Activated B cell treated with CpG ODN at 0.5 μM for 24 hours (primary cell): ENCODE data around the gene ARHGAP4. TPM values are rescaled to one million over a fixed set of nuclear protein-coding genes. Genes with fewer than 3 reads are reported as not detected.

Experiments
- ATAC-seq: fragments of 200-7000 bp; cut with Tn5 transposase; one replicate; pipeline ENCODE4 v1.10.0; 2021; ENCODE audit warnings: low read depth, mild to moderate bottlenecking, moderate library complexity
- CTCF ChIA-PET: fragments of 350-600 bp; sonication (Branson Sonifier 250); formaldehyde crosslinking; loops from one replicate; lab custom pipeline; 2021; ENCODE audit warnings: antibody characterized with exemption; lab: Charles Lee
- POLR2A ChIA-PET: fragments of 350-600 bp; sonication (Branson Sonifier 250); formaldehyde crosslinking; loops from one replicate; lab custom pipeline; 2021; ENCODE audit warnings: antibody characterized with exemption; lab: Charles Lee
- DNase-seq: peaks from one replicate; pipeline ENCODE4 v3.0.0; 2022
- H3K27ac Mint-ChIP-seq: one replicate; pipeline ENCODE4 v1.8.0; 2020; ENCODE audit warnings: mixed read lengths
- H3K27me3 Mint-ChIP-seq: one replicate; pipeline ENCODE4 v1.8.0; 2021; ENCODE audit warnings: mixed read lengths
- H3K36me3 Mint-ChIP-seq: one replicate; pipeline ENCODE4 v1.8.0; 2021; ENCODE audit warnings: low read depth, mixed read lengths
- H3K4me1 Mint-ChIP-seq: one replicate; pipeline ENCODE4 v1.8.0; 2021; ENCODE audit warnings: mixed read lengths
- H3K4me3 Mint-ChIP-seq: one replicate; pipeline ENCODE4 v1.8.0; 2020; ENCODE audit warnings: mild to moderate bottlenecking, mixed read lengths
- H3K9me3 Mint-ChIP-seq: one replicate; pipeline ENCODE4 v1.8.0; 2020; ENCODE audit warnings: mixed read lengths
- intact Hi-C: fragments of 100-400 bp; cut with micrococcal nuclease; formaldehyde crosslinking; loops from one replicate; pipeline ENCODE4 v1.15.1; 2024
- total RNA-seq: library from RNA; stranded (reverse); gene quantifications from 2 replicates; pipeline ENCODE4 v1.2.3, GENCODE V29; 2022
- TF ChIP-seq, protein P1 (sequence below): fragments of 200-600 bp; IDR thresholded peaks from one replicate; pipeline ENCODE4 v1.8.0; 2022; ENCODE audit warnings: antibody characterized with exemption, mild to moderate bottlenecking

ARHGAP4 gene
- total RNA-seq, 1 donor from 2014 or later, result 158 TPM

DNA sequence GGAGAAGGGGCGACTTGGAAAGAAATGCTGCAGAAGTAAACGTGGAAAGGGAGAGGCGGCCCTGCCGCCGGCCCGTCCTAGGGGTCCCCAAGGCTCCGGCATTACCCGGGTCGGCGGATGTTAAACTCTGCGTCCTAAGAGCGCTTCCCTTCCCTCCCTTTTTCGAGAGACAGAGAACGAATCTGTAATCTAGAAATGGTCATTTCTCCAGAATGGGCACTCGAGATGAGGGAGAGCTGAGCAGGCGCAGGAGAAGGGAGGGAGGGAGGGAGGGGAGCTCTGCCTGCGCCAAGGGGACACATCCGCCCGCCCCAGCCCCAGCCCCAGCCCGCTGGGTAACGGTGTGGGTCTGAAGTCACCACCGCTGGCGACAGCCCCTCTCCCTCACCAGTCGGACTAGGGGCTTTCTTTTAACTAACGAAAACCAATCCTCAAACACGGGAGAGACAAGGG lies 43.9 kb upstream of the ARHGAP4 start:
- Mint-ChIP-seq H3K9me3 (no peaks in the 10 kb centered on the region), H3K27me3 (no peaks in the 10 kb centered on the region)
- no peak for DNase-seq

DNA sequence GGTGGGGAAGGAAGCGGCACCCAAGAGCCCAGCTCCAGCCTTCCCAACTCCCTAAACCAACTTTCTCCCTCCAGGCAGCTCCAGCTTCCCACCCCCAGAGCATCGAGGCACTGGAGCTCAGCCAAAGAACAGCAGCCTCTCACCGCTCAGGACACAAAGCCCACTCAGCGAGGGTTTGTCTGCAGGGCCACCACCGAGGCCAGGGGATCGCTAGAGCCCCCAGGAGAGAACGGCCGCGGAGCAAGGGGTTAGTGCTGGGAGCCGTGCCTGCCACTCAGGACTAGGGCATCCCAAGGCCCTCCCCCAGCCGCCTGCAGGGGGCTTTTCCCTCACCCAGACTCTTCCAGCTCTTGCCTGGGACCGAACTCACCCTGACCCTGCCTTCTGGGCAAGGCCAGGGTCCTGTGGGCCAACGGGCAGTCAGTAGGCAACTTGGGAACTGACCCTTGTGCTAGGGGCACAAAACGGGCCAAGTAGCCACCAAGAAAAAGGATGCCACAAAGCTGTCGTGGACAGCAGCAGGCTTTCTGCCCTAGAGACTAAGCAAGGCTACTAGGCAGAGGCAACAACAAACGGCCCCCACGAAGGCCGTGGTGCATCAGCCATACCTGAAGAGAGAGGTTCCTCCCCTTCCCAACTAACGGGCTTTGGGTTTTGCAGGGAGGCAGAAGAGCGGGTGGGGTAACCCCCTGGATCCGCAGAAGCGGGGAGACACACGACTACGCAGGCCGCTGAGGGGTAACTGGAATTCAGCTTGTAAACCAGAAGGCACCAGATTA lies 43.2 kb upstream of the ARHGAP4 start:
- TF ChIP-seq, protein P1, sequence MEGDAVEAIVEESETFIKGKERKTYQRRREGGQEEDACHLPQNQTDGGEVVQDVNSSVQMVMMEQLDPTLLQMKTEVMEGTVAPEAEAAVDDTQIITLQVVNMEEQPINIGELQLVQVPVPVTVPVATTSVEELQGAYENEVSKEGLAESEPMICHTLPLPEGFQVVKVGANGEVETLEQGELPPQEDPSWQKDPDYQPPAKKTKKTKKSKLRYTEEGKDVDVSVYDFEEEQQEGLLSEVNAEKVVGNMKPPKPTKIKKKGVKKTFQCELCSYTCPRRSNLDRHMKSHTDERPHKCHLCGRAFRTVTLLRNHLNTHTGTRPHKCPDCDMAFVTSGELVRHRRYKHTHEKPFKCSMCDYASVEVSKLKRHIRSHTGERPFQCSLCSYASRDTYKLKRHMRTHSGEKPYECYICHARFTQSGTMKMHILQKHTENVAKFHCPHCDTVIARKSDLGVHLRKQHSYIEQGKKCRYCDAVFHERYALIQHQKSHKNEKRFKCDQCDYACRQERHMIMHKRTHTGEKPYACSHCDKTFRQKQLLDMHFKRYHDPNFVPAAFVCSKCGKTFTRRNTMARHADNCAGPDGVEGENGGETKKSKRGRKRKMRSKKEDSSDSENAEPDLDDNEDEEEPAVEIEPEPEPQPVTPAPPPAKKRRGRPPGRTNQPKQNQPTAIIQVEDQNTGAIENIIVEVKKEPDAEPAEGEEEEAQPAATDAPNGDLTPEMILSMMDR, result no peak
- no peak for ATAC-seq
- DNase-seq, result no peak
- Mint-ChIP-seq H3K9me3 (no peaks in the 10 kb centered on the region), H3K4me1 (peaks cover 62% of the 10 kb centered on the region), H3K36me3 (peaks cover 17% of the 10 kb centered on the region), H3K27me3 (no peaks in the 10 kb centered on the region), H3K4me3 (peak overlapping the region; percentile 100), H3K27ac (peak overlapping the region; percentile 70)
- intact Hi-C loops, result loop anchor here (1.0 kb wide), 1 partner anchor 82 kb away; no protein-coding TSS in a partner anchor
- ChIA-PET CTCF (interaction anchor here (1.0 to 1.6 kb wide), 3 partner anchors 22 to 45 kb away, joined by 3 to 8 read pairs (median 6); no protein-coding TSS in a partner anchor), POLR2A (interaction anchor here (0.9 to 8.1 kb wide), 9 partner anchors 8 to 175 kb away, joined by 3 to 114 read pairs (median 4); partner anchors contain the start of genes ARHGAP4, IRAK1 and SSR4)

More for the DNA sequence above, 43.9 kb upstream of the ARHGAP4 start:
- TF ChIP-seq, protein P1, result no peak
- peaks cover 62% of the 10 kb centered on the region for H3K4me1 Mint-ChIP-seq
- H3K27ac Mint-ChIP-seq, result peak overlapping the region; percentile 70
- POLR2A ChIA-PET, result interaction anchor here (0.5 to 8.1 kb wide), 8 partner anchors 9 to 175 kb away, joined by 3 to 114 read pairs (median 12); partner anchors contain the start of genes ARHGAP4 and SSR4
- H3K4me3 Mint-ChIP-seq, result peak overlapping the region; percentile 100
- H3K36me3 Mint-ChIP-seq, result peaks cover 17% of the 10 kb centered on the region
- no peak for ATAC-seq
- intact Hi-C loops, result loop anchor here (1.0 to 2.0 kb wide), 4 partner anchors 39 to 401 kb away; partner anchors contain the start of gene MECP2
- CTCF ChIA-PET, result interaction anchor here (1.6 kb wide), 1 partner anchor 44 kb away, joined by 6 read pairs; no protein-coding TSS in a partner anchor

DNA sequence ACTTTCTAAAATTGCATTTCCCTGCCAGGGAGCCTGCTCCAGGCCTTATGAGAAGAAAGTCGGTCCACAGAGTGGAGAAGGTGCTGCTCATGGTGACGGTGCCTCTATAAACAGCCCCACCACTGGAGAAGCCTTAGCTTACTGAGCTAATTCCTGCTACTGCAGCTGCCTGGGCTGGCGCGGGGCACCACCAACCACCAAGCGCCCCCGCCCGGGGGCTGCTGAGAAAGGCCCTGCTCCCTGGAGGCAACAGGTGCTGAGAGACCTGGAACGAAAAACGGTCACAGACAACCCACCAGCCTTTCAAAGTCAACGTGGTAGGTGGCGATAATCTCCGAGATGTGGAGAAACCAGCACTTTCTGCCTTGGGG lies 42.7 kb upstream of the ARHGAP4 start:
- TF ChIP-seq, protein P1, result no peak
- no peaks in the 10 kb centered on the region for H3K27me3 Mint-ChIP-seq
- intact Hi-C loops, result loop anchor here (1.0 kb wide), 1 partner anchor 83 kb away; no protein-coding TSS in a partner anchor
- peaks cover 17% of the 10 kb centered on the region for H3K36me3 Mint-ChIP-seq
- H3K27ac Mint-ChIP-seq, result peak overlapping the region; percentile 18
- H3K9me3 Mint-ChIP-seq, result no peaks in the 10 kb centered on the region
- DNase-seq (no peak), ATAC-seq (no peak)
- ChIA-PET CTCF (interaction anchor here (1.0 to 1.6 kb wide), 3 partner anchors 21 to 45 kb away, joined by 3 to 8 read pairs (median 6); no protein-coding TSS in a partner anchor), POLR2A (interaction anchor here (0.9 to 8.1 kb wide), 7 partner anchors 7 to 51 kb away, joined by 3 to 114 read pairs (median 4); partner anchors contain the start of genes ARHGAP4 and IRAK1)
- H3K4me3 Mint-ChIP-seq, result peak overlapping the region; percentile 100
- H3K4me1 Mint-ChIP-seq, result peaks cover 58% of the 10 kb centered on the region

DNA sequence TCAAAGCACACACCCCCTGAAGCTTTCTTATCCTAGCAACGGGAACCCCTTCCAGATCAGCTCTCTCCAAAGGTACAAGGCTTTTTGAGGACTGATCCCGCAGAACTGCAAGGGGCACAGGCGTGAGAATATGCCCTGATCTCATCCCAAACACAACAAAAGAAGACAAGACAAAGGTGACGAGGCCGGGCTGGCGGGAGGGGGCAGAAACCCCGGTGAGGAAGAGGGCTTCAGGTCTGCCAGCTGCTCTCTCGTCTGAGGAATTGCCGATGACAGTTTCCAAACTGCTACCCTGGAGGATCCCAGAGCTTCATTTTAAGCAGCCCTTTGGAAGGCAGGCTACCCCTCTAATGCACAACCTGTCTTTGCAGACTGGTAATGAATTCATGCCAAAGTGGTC lies 42.2 kb upstream of the ARHGAP4 start:
- no peaks in the 10 kb centered on the region for H3K27me3 Mint-ChIP-seq
- peak overlapping the region; percentile 75 for H3K4me3 Mint-ChIP-seq
- TF ChIP-seq, protein P1, result no peak
- ChIA-PET POLR2A (interaction anchor here (0.7 to 8.1 kb wide), 6 partner anchors 34 to 52 kb away, joined by 3 to 114 read pairs (median 4); partner anchors contain the start of genes ARHGAP4 and IRAK1), CTCF (interaction anchor here (1.3 to 1.6 kb wide), 3 partner anchors 21 to 45 kb away, joined by 3 to 8 read pairs (median 6); no protein-coding TSS in a partner anchor)
- DNase-seq, result no peak
- no peaks in the 10 kb centered on the region for H3K9me3 Mint-ChIP-seq
- intact Hi-C loops, result no loop called here
- peaks cover 54% of the 10 kb centered on the region for H3K4me1 Mint-ChIP-seq
- H3K36me3 Mint-ChIP-seq, result peaks cover 19% of the 10 kb centered on the region
- H3K27ac Mint-ChIP-seq, result peak overlapping the region; percentile 79
- ATAC-seq, result no peak
